Transverse colon (tissue), 4 donors: ENCODE measurements around the gene TMEM9. TPM values are rescaled to one million over a fixed set of nuclear protein-coding genes. Genes with fewer than 3 reads are reported as not detected.

Experiments
- DNase-seq: peaks from one replicate; pipeline ENCODE4 v3.0.0-alpha.2; 2019
- H3K27ac ChIP-seq, 4 donors: fragments of 200-600 bp; sonication (generic); 2 replicates each; pipeline ENCODE4 v1.5.1; 2016 to 2018; ENCODE audit warnings: inconsistent platforms in 4 of 4
- H3K27me3 ChIP-seq: fragments of 200-600 bp; sonication (generic); 2 replicates; pipeline ENCODE4 v1.5.1; 2017; ENCODE audit warnings: inconsistent platforms
- H3K36me3 ChIP-seq, 4 donors: fragments of 200-600 bp; sonication (generic); 2 replicates each; pipeline ENCODE4 v1.5.1; 2017 to 2019; ENCODE audit warnings: inconsistent platforms in 4 of 4
- H3K4me1 ChIP-seq, 4 donors: fragments of 200-600 bp; sonication (generic); 2 replicates each; pipeline ENCODE4 v1.5.1; 2017 to 2020; ENCODE audit warnings: inconsistent platforms in 4 of 4
- H3K4me3 ChIP-seq, 4 donors: fragments of 200-600 bp; sonication (generic); 1 replicate in 1 of 4; 2 replicates in 3 of 4; pipeline versions ENCODE4 v1.5.1 to v1.6.1; 2017 to 2019; ENCODE audit warnings: inconsistent platforms in 4 of 4
- H3K9me3 ChIP-seq, 2 donors: fragments of 200-600 bp; sonication (generic); 2 replicates each; pipeline ENCODE4 v1.5.1; 2017 to 2019; ENCODE audit warnings: inconsistent platforms in 2 of 2
- EP300 ChIP-seq: sonication (generic); formaldehyde crosslinking; IDR thresholded peaks from one replicate; pipeline ENCODE4 v1.6.1; 2017; ENCODE audit warnings: antibody characterized with exemption, low read depth
- POLR2A ChIP-seq: fragments of 450-650 bp; IDR thresholded peaks from one replicate; pipeline ENCODE4 v1.6.1; 2016; ENCODE audit warnings: antibody characterized with exemption, mild to moderate bottlenecking, moderate library complexity
- POLR2AphosphoS5 ChIP-seq, 3 donors: sonication (generic); formaldehyde crosslinking; IDR thresholded peaks; one replicate each; pipeline ENCODE4 v1.6.1; 2016; ENCODE audit warnings: antibody characterized with exemption in 3 of 3
- WGBS, 2 donors: methylation state at CpG; one replicate each; pipeline ENCODE4 v1.1.5; 2018; ENCODE audit warnings: low coverage in 1 of 2; 5-methylcytosine and 5-hydroxymethylcytosine counted together
- in situ Hi-C, 4 donors: fragments of 200-750 bp; cut with MboI; loops; one replicate each; pipeline versions ENCODE4 v1.15.0 to v1.15.1; 2017; ENCODE audit warnings: low sequenced_read_pairs in 3 of 4, low pct_ligation_motif_present in 1 of 4, low pct_unique_long_range_greater_than_20kb in 1 of 4
- intact Hi-C: fragments of 100-400 bp; cut with DNase I; formaldehyde crosslinking; loops from one replicate; pipeline ENCODE4 v1.15.1; 2023; ENCODE audit warnings: low total_unique reads
- total RNA-seq, 4 donors: library from RNA; depleted of rRNA; stranded (reverse); fragments of >200 nt; gene quantifications; one replicate each; pipeline ENCODE4 v1.1.0, GENCODE V29; 2016
- TF ChIP-seq, protein P1 (sequence below), 5 experiments: fragments of 200-600 bp in 3 of 5; fragments of 450-650 bp in 2 of 5; sonication (generic) in 3 of 5; IDR thresholded peaks; 1 replicate in 2 of 5; 2 replicates in 3 of 5; pipeline ENCODE4 v1.5.1; 2016 to 2017; ENCODE audit warnings: antibody characterized with exemption in 5 of 5, inconsistent platforms in 3 of 5, mild to moderate bottlenecking in 2 of 5, moderate library complexity in 1 of 5

Gene TMEM9
- total RNA-seq, 4 donors from 2014 or later, result 6.7 to 35.4 (median 29.4) TPM

DNA sequence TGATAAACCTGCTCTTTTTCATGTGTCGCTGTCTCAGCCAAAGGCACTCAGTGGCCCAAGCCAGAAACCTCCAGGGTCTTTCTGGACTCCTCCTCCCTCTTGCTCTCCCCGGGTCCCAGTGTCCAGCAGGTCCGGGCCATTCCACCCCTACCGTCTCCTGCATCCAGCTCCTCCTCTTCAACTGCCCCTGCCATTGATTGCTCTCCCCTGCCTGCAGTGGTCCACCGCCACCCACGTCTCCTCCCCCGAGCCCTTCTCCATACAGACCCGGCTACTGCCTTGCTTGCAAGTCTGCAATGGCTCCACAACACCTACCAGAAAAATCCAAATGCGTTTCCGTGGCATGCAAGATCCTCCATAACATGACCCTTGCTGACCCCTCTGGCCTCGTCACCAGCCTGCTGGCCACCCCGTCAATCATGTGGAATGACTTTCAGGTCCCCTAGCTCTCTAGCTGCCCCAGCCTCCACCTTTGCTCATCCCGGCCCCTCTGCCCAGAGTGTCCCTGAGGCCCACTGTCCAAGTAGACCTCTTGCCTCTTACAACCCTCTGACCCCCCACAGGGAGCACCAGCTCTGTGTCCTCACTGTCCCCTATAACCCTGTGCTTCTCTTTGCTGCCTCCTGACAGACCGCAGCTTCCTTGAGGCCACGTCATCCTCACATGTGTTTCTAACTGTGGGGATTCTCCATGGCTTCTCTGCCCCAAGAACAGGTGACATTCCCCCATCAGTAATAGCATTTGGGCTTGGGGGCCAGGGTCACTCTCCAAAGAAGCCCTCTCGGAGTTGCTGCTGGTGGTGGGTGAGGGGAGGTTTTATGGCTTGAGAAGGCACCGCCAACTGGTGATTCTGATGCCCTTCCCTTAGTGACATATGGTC lies 57.1 kb downstream of the TMEM9 start:
- Histone ChIP-seq H3K27me3 (no peaks in the 10 kb centered on the region), H3K9me3 (no peaks in the 10 kb centered on the region), H3K36me3 (no peaks in the 10 kb centered on the region), H3K4me3 (no peak overlapping the region), H3K27ac (no peak overlapping the region), H3K4me1 (no peaks in the 10 kb centered on the region)
- 78 to 90% methylated on average over 12 to 17 of the region's 17 CpGs for WGBS, 2 donors
- TF ChIP-seq POLR2AphosphoS5 (IDR thresholded peaks at IDR 0.05) (no peak), POLR2A (no peak), EP300 (no peak)
- TF ChIP-seq, protein P1, sequence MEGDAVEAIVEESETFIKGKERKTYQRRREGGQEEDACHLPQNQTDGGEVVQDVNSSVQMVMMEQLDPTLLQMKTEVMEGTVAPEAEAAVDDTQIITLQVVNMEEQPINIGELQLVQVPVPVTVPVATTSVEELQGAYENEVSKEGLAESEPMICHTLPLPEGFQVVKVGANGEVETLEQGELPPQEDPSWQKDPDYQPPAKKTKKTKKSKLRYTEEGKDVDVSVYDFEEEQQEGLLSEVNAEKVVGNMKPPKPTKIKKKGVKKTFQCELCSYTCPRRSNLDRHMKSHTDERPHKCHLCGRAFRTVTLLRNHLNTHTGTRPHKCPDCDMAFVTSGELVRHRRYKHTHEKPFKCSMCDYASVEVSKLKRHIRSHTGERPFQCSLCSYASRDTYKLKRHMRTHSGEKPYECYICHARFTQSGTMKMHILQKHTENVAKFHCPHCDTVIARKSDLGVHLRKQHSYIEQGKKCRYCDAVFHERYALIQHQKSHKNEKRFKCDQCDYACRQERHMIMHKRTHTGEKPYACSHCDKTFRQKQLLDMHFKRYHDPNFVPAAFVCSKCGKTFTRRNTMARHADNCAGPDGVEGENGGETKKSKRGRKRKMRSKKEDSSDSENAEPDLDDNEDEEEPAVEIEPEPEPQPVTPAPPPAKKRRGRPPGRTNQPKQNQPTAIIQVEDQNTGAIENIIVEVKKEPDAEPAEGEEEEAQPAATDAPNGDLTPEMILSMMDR (IDR thresholded peaks at IDR 0.05), result no peak
- intact Hi-C loops (no loop called here), in situ Hi-C loops (no loop called here)
- no peak for DNase-seq

DNA sequence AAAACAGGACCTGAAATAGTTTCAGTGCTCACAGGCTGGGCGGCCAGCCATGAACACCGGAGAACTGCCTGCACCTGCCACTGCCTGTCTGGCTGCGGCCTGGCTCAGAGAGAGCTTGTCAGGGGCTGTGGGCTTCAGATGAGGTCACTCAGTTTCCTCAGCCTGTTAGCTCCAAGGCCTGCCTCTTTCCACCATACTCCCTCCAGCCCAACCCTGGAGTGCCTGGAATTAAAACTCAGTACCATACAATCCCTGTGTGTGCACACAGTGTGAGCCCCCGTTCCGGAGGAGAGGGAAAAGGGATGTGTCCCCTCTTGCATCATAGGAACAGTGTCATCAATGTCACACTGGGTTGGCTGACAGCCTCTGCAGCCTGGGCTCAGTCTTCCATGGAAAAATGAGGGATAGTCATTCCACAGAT lies 58.2 kb downstream of the TMEM9 start:
- in situ Hi-C loops, result no loop called here
- intact Hi-C loops, result no loop called here
- H3K36me3 ChIP-seq, result no peaks in the 10 kb centered on the region
- no peak for DNase-seq
- no peaks in the 10 kb centered on the region for H3K27me3 ChIP-seq
- H3K4me3 ChIP-seq, result no peak overlapping the region
- 70 to 76% methylated on average over 2 to 5 of the region's 5 CpGs for WGBS, 2 donors
- H3K27ac ChIP-seq, result no peak overlapping the region
- H3K4me1 ChIP-seq, result no peaks in the 10 kb centered on the region
- TF ChIP-seq EP300 (no peak), POLR2A (no peak), POLR2AphosphoS5 (IDR thresholded peaks at IDR 0.05) (no peak)
- TF ChIP-seq, protein P1 (IDR thresholded peaks at IDR 0.05), result no peak
- H3K9me3 ChIP-seq, result no peaks in the 10 kb centered on the region

DNA sequence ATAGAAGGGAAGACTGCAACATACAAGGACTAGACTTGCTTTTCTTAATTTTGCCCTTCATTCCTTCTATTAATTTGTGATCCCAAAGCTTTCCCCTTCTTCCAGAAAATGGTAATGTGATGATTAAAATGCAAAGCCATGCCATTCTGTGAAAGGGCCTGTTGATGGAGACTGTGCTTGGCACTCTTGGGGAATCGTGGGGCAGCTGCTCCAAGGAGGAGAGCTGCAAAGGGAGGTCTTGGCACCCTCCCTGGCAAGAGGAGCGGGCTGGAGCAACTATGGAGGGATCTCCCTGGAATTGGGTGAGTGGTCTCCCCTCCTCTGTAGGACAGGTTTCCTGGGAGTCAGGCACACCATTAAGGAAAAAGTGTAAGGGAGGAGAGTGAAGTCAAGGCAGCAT lies 58.7 kb downstream of the TMEM9 start:
- intact Hi-C loops, result no loop called here
- in situ Hi-C loops, result no loop called here
- Histone ChIP-seq H3K4me3 (no peak overlapping the region), H3K4me1 (no peaks in the 10 kb centered on the region), H3K27ac (no peak overlapping the region), H3K9me3 (no peaks in the 10 kb centered on the region), H3K27me3 (no peaks in the 10 kb centered on the region), H3K36me3 (no peaks in the 10 kb centered on the region)
- TF ChIP-seq, protein P1 (IDR thresholded peaks at IDR 0.05), result no peak
- no peak for TF ChIP-seq EP300
- TF ChIP-seq POLR2AphosphoS5 (IDR thresholded peaks at IDR 0.05), result no peak
- TF ChIP-seq POLR2A, result no peak
- 60 to 91% methylated on average over 1 to 2 of the region's 2 CpGs for WGBS, 2 donors
- DNase-seq, result no peak

DNA sequence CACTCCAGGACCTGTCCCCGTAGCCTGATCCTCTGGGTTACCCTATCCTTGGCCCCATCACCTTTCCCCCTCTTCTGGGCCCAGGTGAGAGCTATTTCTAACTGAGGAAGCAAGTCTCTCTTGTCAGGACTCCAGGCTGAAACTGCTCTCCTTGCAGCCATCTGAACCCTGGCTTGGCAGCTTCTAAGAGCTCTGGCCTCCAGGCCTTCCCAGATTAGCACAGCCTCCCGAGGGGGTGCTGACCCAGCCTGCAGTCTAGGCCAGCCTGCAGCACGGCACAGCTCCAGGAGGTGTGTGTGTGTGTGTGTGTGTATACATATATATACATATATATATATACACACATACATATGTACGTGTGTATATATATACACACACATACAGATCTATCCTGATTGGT lies 59.4 kb downstream of the TMEM9 start:
- 77% methylated on average over 4 of the region's 4 CpGs; no CpG with 5 or more reads in 1 of the 2 donors for WGBS, 2 donors
- TF ChIP-seq, protein P1 (IDR thresholded peaks at IDR 0.05), result no peak
- TF ChIP-seq POLR2AphosphoS5 (IDR thresholded peaks at IDR 0.05), result no peak
- no peak for TF ChIP-seq EP300
- TF ChIP-seq POLR2A, result no peak
- H3K27ac ChIP-seq, result no peak overlapping the region
- no peaks in the 10 kb centered on the region for H3K4me1 ChIP-seq
- H3K27me3 ChIP-seq, result no peaks in the 10 kb centered on the region
- no peak for DNase-seq
- no peaks in the 10 kb centered on the region for H3K9me3 ChIP-seq
- H3K4me3 ChIP-seq, result no peak overlapping the region
- intact Hi-C loops, result no loop called here
- in situ Hi-C loops, result no loop called here
- H3K36me3 ChIP-seq, result no peaks in the 10 kb centered on the region
